GM23248 (cell line): Measurements from ENCODE around the gene ROBO2.

Experiments
- EZH2 ChIP-seq: fragments of 200-600 bp; sonication (generic); IDR thresholded peaks from 2 replicates; pipeline ENCODE4 v1.6.1; 2018; ENCODE audit warnings: antibody characterized with exemption, mild to moderate bottlenecking; ENCODE audit not compliant: insufficient read depth, poor library complexity, severe bottlenecking
- EZH2phosphoT487 ChIP-seq: fragments of 200-600 bp; sonication (generic); IDR thresholded peaks from 2 replicates; pipeline ENCODE4 v1.6.1; 2018; ENCODE audit warnings: antibody characterized with exemption, moderate library complexity, mild to moderate bottlenecking, low read depth; ENCODE audit not compliant: insufficient read depth

DNA sequence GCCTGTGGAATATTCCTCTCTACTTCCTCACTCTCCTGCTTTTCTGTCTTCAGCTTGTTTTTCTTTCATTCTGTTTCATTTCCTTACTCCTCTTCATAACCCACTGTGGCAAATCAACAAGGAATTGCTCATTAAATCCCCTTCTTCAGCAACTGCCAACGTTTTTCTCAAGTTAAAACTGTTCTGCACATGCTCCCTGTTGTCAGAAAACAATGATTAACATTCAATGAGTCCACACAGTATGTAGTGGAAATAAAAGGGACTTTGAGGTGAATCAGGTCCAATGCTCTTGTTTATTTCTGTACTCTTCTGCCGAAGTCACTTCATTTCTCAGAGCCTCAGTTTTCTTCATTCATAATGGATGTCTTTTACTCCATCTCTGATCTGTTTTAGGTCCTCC lies 11.9 kb upstream of the ROBO2 start:
- TF ChIP-seq EZH2: no peak
- TF ChIP-seq EZH2phosphoT487: no peak
